ENCODE data around the gene BAIAP2.
"Not testable (repeated sequence)": the region's sequence is repeated elsewhere in the genome, so short reads cannot be mapped to it uniquely, and the experiment has no call there.

GRCh38 chr17:81030312-81030711 is 4.6 kb upstream of the BAIAP2 start:
- not testable (repeated sequence) for TF ChIP-seq CTCF (IDR thresholded peaks at IDR 0.05); REST (IDR thresholded peaks at IDR 0.05); HOXA7 (CRISPR knock-in tag; IDR thresholded peaks at IDR 0.05); MAX (IDR thresholded peaks at IDR 0.05); RNF2 (IDR thresholded peaks at IDR 0.05; ENCODE audit: borderline replicate concordance, low read depth); EP300 (IDR thresholded peaks at IDR 0.05); RCOR1 (IDR thresholded peaks at IDR 0.05; ENCODE audit: low read depth, low read length); BHLHE40 (IDR thresholded peaks at IDR 0.05; ENCODE audit: low read depth, low read length); SREBF2 (IDR thresholded peaks at IDR 0.05); ZSCAN20 (CRISPR knock-in tag; IDR thresholded peaks at IDR 0.05); HMGXB4 (CRISPR knock-in tag; IDR thresholded peaks at IDR 0.05; ENCODE audit: borderline replicate concordance); CBX2 (IDR thresholded peaks at IDR 0.05; ENCODE audit: borderline replicate concordance, low read depth); MAFK (IDR thresholded peaks at IDR 0.05; ENCODE audit: partially characterized antibody)

Data from A549 (cell line).